K562 (cell line): ENCODE data around the gene RORC. TPM values are rescaled to one million over a fixed set of nuclear protein-coding genes. Genes with fewer than 3 reads are reported as not detected.

ENCODE experiments used
- ATAC-seq: fragments of 200-7000 bp; cut with Tn5 transposase; 3 replicates; pipeline ENCODE4 v1.9.1; 2020; ENCODE audit warnings: moderate library complexity
- BruUV-seq: library from RNA; stranded (reverse); fragments of 400-500 nt; replicated peaks from 2 replicates; lab custom pipeline; 2021; lab: Mats Ljungman, UMichigan
- CTCF ChIA-PET: fragments of 300-600 bp; formaldehyde crosslinking; extraction: SDS; loops from one replicate; lab custom pipeline; 2021; ENCODE audit warnings: low intra/inter-chr PET ratio; lab: Yijun Ruan, JAX
- POLR2A ChIA-PET: fragments of 300-600, 350-650 bp; sonication (Branson Sonifier 250); formaldehyde crosslinking; extraction: SDS; loops from one replicate; lab custom pipeline; 2021; ENCODE audit warnings: antibody characterized with exemption, inconsistent platforms; lab: Yijun Ruan, JAX
- DNase-seq, 4 experiments: peaks; one replicate each; pipeline versions ENCODE4 v3.0.0 to v3.0.0-alpha.2; 2011 to 2018; ENCODE audit warnings: low spot score in 3 of 4, mixed read lengths in 3 of 4; ENCODE audit errors: extremely low read depth in 1 of 4
- FAIRE-seq: peaks from 2 replicates; lab custom pipeline; 2011; peaks lifted over from hg19 to GRCh38; lab: Jason Lieb, UNC
- H2AFZ ChIP-seq: 2 replicates; pipeline ENCODE4 v1.6.0; 2011; ENCODE audit warnings: low read depth, low read length, control low read depth, inconsistent platforms
- H3K27ac ChIP-seq: fragments of 200-600 bp; 3 replicates; pipeline ENCODE4 v1.8.0; 2011; ENCODE audit warnings: low read depth, mild to moderate bottlenecking, control low read depth, inconsistent platforms, low read length, moderate library complexity, mixed read lengths; ENCODE audit errors: extremely low read depth
- H3K27me3 ChIP-seq, 2 experiments: fragments of 300-600 bp in 1 of 2; 2 replicates in 1 of 2; 3 replicates in 1 of 2; pipeline versions ENCODE4 v1.6.0 to v1.8.0; 2011; ENCODE audit warnings: inconsistent platforms in 2 of 2, low read length in 2 of 2, mild to moderate bottlenecking in 1 of 2, mixed read lengths in 1 of 2, moderate library complexity in 1 of 2; ENCODE audit not compliant: control insufficient read depth in 2 of 2, insufficient read depth in 2 of 2
- H3K36me3 ChIP-seq: fragments of 300-600 bp; 3 replicates; pipeline ENCODE4 v1.8.0; 2011; ENCODE audit warnings: mild to moderate bottlenecking, low read length, inconsistent platforms; ENCODE audit not compliant: control insufficient read depth, insufficient read depth
- H3K4me1 ChIP-seq, 2 experiments: fragments of 200-600 bp in 1 of 2; replicated peaks in 1 of 2; 2 replicates in 1 of 2; 3 replicates in 1 of 2; pipeline versions ENCODE4 v1.5.1 to v1.8.0; 2011; ENCODE audit warnings: inconsistent platforms in 2 of 2, low read length in 2 of 2, mild to moderate bottlenecking in 1 of 2, mixed read lengths in 1 of 2, moderate library complexity in 1 of 2; ENCODE audit not compliant: control insufficient read depth in 2 of 2, insufficient read depth in 2 of 2
- H3K4me2 ChIP-seq: 2 replicates; pipeline ENCODE4 v1.6.1; 2011; ENCODE audit warnings: low read length, control low read depth, inconsistent platforms, mixed read lengths; ENCODE audit not compliant: insufficient read depth
- H3K4me3 ChIP-seq: fragments of 200-600 bp; sonication (generic), shearing (Covaris generic); 2 replicates; pipeline ENCODE4 v1.5.1; 2016; ENCODE audit warnings: control low read depth, inconsistent platforms
- H3K79me2 ChIP-seq: fragments of 200-600 bp; 3 replicates; pipeline ENCODE4 v1.8.0; 2011; ENCODE audit warnings: low read length, inconsistent platforms; ENCODE audit not compliant: control insufficient read depth, insufficient read depth
- H3K9ac ChIP-seq, 2 experiments: 2 replicates each; pipeline versions ENCODE4 v1.6.0 to v1.6.1; 2011; ENCODE audit warnings: low read depth in 2 of 2, low read length in 2 of 2, control low read depth in 1 of 2, inconsistent platforms in 1 of 2, mild to moderate bottlenecking in 1 of 2, mixed read lengths in 1 of 2; ENCODE audit not compliant: insufficient read depth in 1 of 2
- H3K9me1 ChIP-seq: one replicate; pipeline ENCODE4 v1.6.0; 2011; ENCODE audit warnings: inconsistent platforms, mild to moderate bottlenecking, low read length, moderate library complexity; ENCODE audit not compliant: control insufficient read depth, insufficient read depth
- H3K9me3 ChIP-seq: replicated peaks from 2 replicates; pipeline ENCODE4 v1.5.1; 2011; ENCODE audit warnings: low read depth, low read length, inconsistent platforms; ENCODE audit not compliant: control insufficient read depth, insufficient read depth
- H4K20me1 ChIP-seq: replicated peaks from 2 replicates; pipeline ENCODE4 v1.6.1; 2011; ENCODE audit warnings: low read length, inconsistent platforms, mixed read lengths; ENCODE audit not compliant: control insufficient read depth, insufficient read depth
- CREM ChIP-seq: IDR thresholded peaks from 2 replicates; pipeline ENCODE4 v1.6.1; 2014; ENCODE audit warnings: antibody characterized with exemption, low read depth
- HCFC1 ChIP-seq: IDR thresholded peaks from 2 replicates; pipeline ENCODE4 v1.6.1; 2012; ENCODE audit warnings: low read depth, low read length, improper control_type of control experiment
- MLLT1 ChIP-seq, 2 experiments: fragments of 450-650 bp; IDR thresholded peaks; 2 replicates each; pipeline ENCODE4 v1.6.1; 2016
- POLR3A ChIP-seq: IDR thresholded peaks from 2 replicates; pipeline ENCODE4 v1.6.1; 2011; ENCODE audit warnings: borderline replicate concordance, mild to moderate bottlenecking, moderate library complexity; ENCODE audit not compliant: insufficient read length, insufficient read depth; ENCODE audit errors: extremely low read depth
- RBM39 ChIP-seq: fragments of 200-400 bp; formaldehyde crosslinking; optimal IDR thresholded peaks from 2 replicates; pipeline ENCODE3; 2018; ENCODE audit warnings: low read depth, low read length
- ZEB2 ChIP-seq: fragments of 450-650 bp; IDR thresholded peaks from 2 replicates; pipeline ENCODE4 v1.6.1; 2016
- WGBS: fragments of 100-300 bp; shearing (Covaris generic); methylation state at CpG from one replicate; pipeline ENCODE4 v1.1.6; 2016; ENCODE audit warnings: low coverage, mixed read lengths; ENCODE audit not compliant: insufficient coverage; ENCODE audit errors: missing lambda C conversion rate; 5-methylcytosine and 5-hydroxymethylcytosine counted together
- in situ Hi-C: fragments of 300-500 bp; cut with MboI; formaldehyde crosslinking; loops from 4 replicates; pipeline ENCODE4 v1.15.0; 2018; ENCODE audit warnings: inconsistent platforms, mixed read lengths
- intact Hi-C: fragments of 100-400 bp; cut with micrococcal nuclease; formaldehyde crosslinking; loops from 2 replicates; pipeline ENCODE4 v1.14.2; 2022
- polyA plus RNA-seq, 8 experiments: library from polyadenylated mRNA; depleted of rRNA in 4 of 8; stranded (reverse) in 5 of 8; unstranded in 3 of 8; fragments of >200 nt; fragmentation: Nextera tagmentation in 2 of 8; fragmentation: Illumina TruSeq in 1 of 8; extraction: Ambion mirVana in 2 of 8; extraction: Trizol in 1 of 8; gene quantifications; 2 replicates each; pipeline versions ENCODE4 v1.2.1 to v1.2.3, GENCODE V29; 2011 to 2014; ENCODE audit warnings: inconsistent platforms in 1 of 8, missing spikeins in 1 of 8
- total RNA-seq, 7 experiments: library from RNA; depleted of rRNA in 6 of 7; stranded (reverse); fragments of >200 nt in 6 of 7; fragmentation: Illumina TruSeq in 2 of 7; extraction: Trizol in 2 of 7; gene quantifications; 2 replicates each; pipeline versions ENCODE4 v1.2.1 to v1.2.3, GENCODE V29; 2011 to 2021; ENCODE audit warnings: low replicate concordance in 1 of 7

Gene RORC
- total and polyA plus RNA-seq, 9 of the 15 experiments (the other 6 are each of a cell fraction or from before 2014, with no cell fraction given): not detected

- TF ChIP-seq MLLT1 (IDR thresholded peaks at IDR 0.05): peak; percentile 54 to 98
- TF ChIP-seq HCFC1: 0 out of 2 replicates have a peak, but pooled peaks have one; percentile 18
- TF ChIP-seq ZEB2: peak; percentile 26; the same call in 1 of the 2 replicates
- TF ChIP-seq, all 486 proteins: peak for 147
Measured at GRCh38 chr1:151790071-151790939, 41.3 kb downstream of the RORC start, which contains the start of gene TDRKH (continued).

- in situ Hi-C loops: no loop called here
- no peak for FAIRE-seq
- POLR2A ChIA-PET: interaction anchor here (2.6 to 3.9 kb wide), 2 partner anchors 9 to 13 kb away, joined by 7 to 15 read pairs; no protein-coding TSS in a partner anchor
Measured at GRCh38 chr1:151787689-151788088, 43.9 kb downstream of the RORC start.

More at GRCh38 chr1:151787689-151788088, 43.9 kb downstream of the RORC start:
- H3K9me1 ChIP-seq: no peaks in the 10 kb centered on the region
- H3K9ac ChIP-seq: no peak overlapping the region
- H3K4me3 ChIP-seq: no peak overlapping the region
- 65% methylated on average over 2 of the region's 3 CpGs for WGBS
- no TSS peak for BruUV-seq
- CTCF ChIA-PET: no interaction called here
- H3K9me3 ChIP-seq: no peaks in the 10 kb centered on the region
- H3K79me2 ChIP-seq: no peaks in the 10 kb centered on the region; the same call in 2 of the 3 replicates
- no peak overlapping the region for H2AFZ ChIP-seq
- H3K36me3 ChIP-seq: no peaks in the 10 kb centered on the region
- H3K4me2 ChIP-seq: no peak overlapping the region
- no peaks in the 10 kb centered on the region for H3K27me3 ChIP-seq
- peaks cover 13 to 20% of the 10 kb centered on the region in 2 experiments for H3K4me1 ChIP-seq
- TF ChIP-seq RBM39 (no peak), POLR3A (no peak), CREM (no peak)
- ATAC-seq: no peak
- H4K20me1 ChIP-seq: no peaks in the 10 kb centered on the region
- no peak overlapping the region for H3K27ac ChIP-seq
- intact Hi-C loops: no loop called here
- no peak for DNase-seq
